Measurements from ENCODE around the gene RPS2.

- TF ChIP-seq CTCF (conservative IDR thresholded peaks at IDR 0.05; ENCODE audit: low read length) (no peak), EZH2phosphoT487 (IDR thresholded peaks at IDR 0.05; ENCODE audit: borderline replicate concordance) (no peak)
These were observed 3.7 kb downstream of the RPS2 start for GRCh38 chr16:1960665-1961630.
